K562 (cell line): ENCODE data around the gene DUS3L. TPM values are rescaled to one million over a fixed set of nuclear protein-coding genes. Genes with fewer than 3 reads are reported as not detected.

Experiments used
- ATAC-seq: fragments of 200-7000 bp; cut with Tn5 transposase; 3 replicates; pipeline ENCODE4 v1.9.1; 2020; ENCODE audit warnings: moderate library complexity
- BruUV-seq: library from RNA; stranded (reverse); fragments of 400-500 nt; replicated peaks from 2 replicates; lab custom pipeline; 2021; lab: Mats Ljungman, UMichigan
- CTCF ChIA-PET: fragments of 300-600 bp; formaldehyde crosslinking; extraction: SDS; loops from one replicate; lab custom pipeline; 2021; ENCODE audit warnings: low intra/inter-chr PET ratio; lab: Yijun Ruan, JAX
- POLR2A ChIA-PET: fragments of 300-600, 350-650 bp; sonication (Branson Sonifier 250); formaldehyde crosslinking; extraction: SDS; loops from one replicate; lab custom pipeline; 2021; ENCODE audit warnings: antibody characterized with exemption, inconsistent platforms; lab: Yijun Ruan, JAX
- DNase-seq, 4 experiments: peaks; one replicate each; pipeline versions ENCODE4 v3.0.0 to v3.0.0-alpha.2; 2011 to 2018; ENCODE audit warnings: low spot score in 3 of 4, mixed read lengths in 3 of 4; ENCODE audit errors: extremely low read depth in 1 of 4
- FAIRE-seq: peaks from 2 replicates; lab custom pipeline; 2011; peaks lifted over from hg19 to GRCh38; lab: Jason Lieb, UNC
- H2AFZ ChIP-seq: 2 replicates; pipeline ENCODE4 v1.6.0; 2011; ENCODE audit warnings: low read depth, low read length, control low read depth, inconsistent platforms
- H3K27ac ChIP-seq: fragments of 200-600 bp; 3 replicates; pipeline ENCODE4 v1.8.0; 2011; ENCODE audit warnings: low read depth, mild to moderate bottlenecking, control low read depth, inconsistent platforms, low read length, moderate library complexity, mixed read lengths; ENCODE audit errors: extremely low read depth
- H3K27me3 ChIP-seq, 2 experiments: fragments of 300-600 bp in 1 of 2; 2 replicates in 1 of 2; 3 replicates in 1 of 2; pipeline versions ENCODE4 v1.6.0 to v1.8.0; 2011; ENCODE audit warnings: inconsistent platforms in 2 of 2, low read length in 2 of 2, mild to moderate bottlenecking in 1 of 2, mixed read lengths in 1 of 2, moderate library complexity in 1 of 2; ENCODE audit not compliant: control insufficient read depth in 2 of 2, insufficient read depth in 2 of 2
- H3K36me3 ChIP-seq: fragments of 300-600 bp; 3 replicates; pipeline ENCODE4 v1.8.0; 2011; ENCODE audit warnings: mild to moderate bottlenecking, low read length, inconsistent platforms; ENCODE audit not compliant: control insufficient read depth, insufficient read depth
- H3K4me1 ChIP-seq, 2 experiments: fragments of 200-600 bp in 1 of 2; replicated peaks in 1 of 2; 2 replicates in 1 of 2; 3 replicates in 1 of 2; pipeline versions ENCODE4 v1.5.1 to v1.8.0; 2011; ENCODE audit warnings: inconsistent platforms in 2 of 2, low read length in 2 of 2, mild to moderate bottlenecking in 1 of 2, mixed read lengths in 1 of 2, moderate library complexity in 1 of 2; ENCODE audit not compliant: control insufficient read depth in 2 of 2, insufficient read depth in 2 of 2
- H3K4me2 ChIP-seq: 2 replicates; pipeline ENCODE4 v1.6.1; 2011; ENCODE audit warnings: low read length, control low read depth, inconsistent platforms, mixed read lengths; ENCODE audit not compliant: insufficient read depth
- H3K4me3 ChIP-seq: fragments of 200-600 bp; sonication (generic), shearing (Covaris generic); 2 replicates; pipeline ENCODE4 v1.5.1; 2016; ENCODE audit warnings: control low read depth, inconsistent platforms
- H3K79me2 ChIP-seq: fragments of 200-600 bp; 3 replicates; pipeline ENCODE4 v1.8.0; 2011; ENCODE audit warnings: low read length, inconsistent platforms; ENCODE audit not compliant: control insufficient read depth, insufficient read depth
- H3K9ac ChIP-seq, 2 experiments: 2 replicates each; pipeline versions ENCODE4 v1.6.0 to v1.6.1; 2011; ENCODE audit warnings: low read depth in 2 of 2, low read length in 2 of 2, control low read depth in 1 of 2, inconsistent platforms in 1 of 2, mild to moderate bottlenecking in 1 of 2, mixed read lengths in 1 of 2; ENCODE audit not compliant: insufficient read depth in 1 of 2
- H3K9me1 ChIP-seq: one replicate; pipeline ENCODE4 v1.6.0; 2011; ENCODE audit warnings: inconsistent platforms, mild to moderate bottlenecking, low read length, moderate library complexity; ENCODE audit not compliant: control insufficient read depth, insufficient read depth
- H3K9me3 ChIP-seq: replicated peaks from 2 replicates; pipeline ENCODE4 v1.5.1; 2011; ENCODE audit warnings: low read depth, low read length, inconsistent platforms; ENCODE audit not compliant: control insufficient read depth, insufficient read depth
- H4K20me1 ChIP-seq: replicated peaks from 2 replicates; pipeline ENCODE4 v1.6.1; 2011; ENCODE audit warnings: low read length, inconsistent platforms, mixed read lengths; ENCODE audit not compliant: control insufficient read depth, insufficient read depth
- ETV6 ChIP-seq, 3 experiments: fragments of 150-350 bp in 1 of 3; sonication (generic) in 1 of 3; formaldehyde crosslinking in 1 of 3; IDR thresholded peaks; 2 replicates each; pipeline versions ENCODE4 v1.6.1 to v1.8.0; 2014 to 2022; ENCODE audit warnings: borderline replicate concordance in 2 of 3, low read depth in 2 of 3, antibody characterized with exemption in 1 of 3, low read length in 1 of 3, mild to moderate bottlenecking in 1 of 3, missing genetic modification reagents in 1 of 3
- FOXO4 ChIP-seq: fragments of 450-650 bp; formaldehyde crosslinking; IDR thresholded peaks from 2 replicates; pipeline ENCODE4 v1.4.0; 2020; ENCODE audit warnings: mild to moderate bottlenecking, moderate library complexity
- NFYB ChIP-seq: IDR thresholded peaks from 2 replicates; pipeline ENCODE4 v1.6.1; 2011; ENCODE audit warnings: mild to moderate bottlenecking, moderate library complexity; ENCODE audit not compliant: insufficient read length; ENCODE audit errors: extremely low read depth
- POLR2G ChIP-seq: fragments of 200-400 bp; formaldehyde crosslinking; IDR thresholded peaks from 2 replicates; pipeline ENCODE4 v1.6.1; 2017; ENCODE audit warnings: low read depth, mild to moderate bottlenecking, antibody characterized with exemption, low read length, moderate library complexity
- RBFOX2 ChIP-seq: fragments of 200-400 bp; formaldehyde crosslinking; IDR thresholded peaks from 2 replicates; pipeline ENCODE4 v1.6.1; 2017; ENCODE audit warnings: low read depth, mild to moderate bottlenecking, low read length, moderate library complexity
- RBM22 ChIP-seq: fragments of 200-400 bp; formaldehyde crosslinking; IDR thresholded peaks from 2 replicates; pipeline ENCODE4 v1.6.1; 2018; ENCODE audit warnings: low read length, low read depth; ENCODE audit not compliant: poor library complexity, severe bottlenecking
- SMARCA4 ChIP-seq: fragments of 450-650 bp; IDR thresholded peaks from 2 replicates; pipeline ENCODE4 v1.6.1; 2016
- WGBS: fragments of 100-300 bp; shearing (Covaris generic); methylation state at CpG from one replicate; pipeline ENCODE4 v1.1.6; 2016; ENCODE audit warnings: low coverage, mixed read lengths; ENCODE audit not compliant: insufficient coverage; ENCODE audit errors: missing lambda C conversion rate; 5-methylcytosine and 5-hydroxymethylcytosine counted together
- in situ Hi-C: fragments of 300-500 bp; cut with MboI; formaldehyde crosslinking; loops from 4 replicates; pipeline ENCODE4 v1.15.0; 2018; ENCODE audit warnings: inconsistent platforms, mixed read lengths
- intact Hi-C: fragments of 100-400 bp; cut with micrococcal nuclease; formaldehyde crosslinking; loops from 2 replicates; pipeline ENCODE4 v1.14.2; 2022
- polyA plus RNA-seq, 8 experiments: library from polyadenylated mRNA; depleted of rRNA in 4 of 8; stranded (reverse) in 5 of 8; unstranded in 3 of 8; fragments of >200 nt; fragmentation: Nextera tagmentation in 2 of 8; fragmentation: Illumina TruSeq in 1 of 8; extraction: Ambion mirVana in 2 of 8; extraction: Trizol in 1 of 8; gene quantifications; 2 replicates each; pipeline versions ENCODE4 v1.2.1 to v1.2.3, GENCODE V29; 2011 to 2014; ENCODE audit warnings: inconsistent platforms in 1 of 8, missing spikeins in 1 of 8
- total RNA-seq, 7 experiments: library from RNA; depleted of rRNA in 6 of 7; stranded (reverse); fragments of >200 nt in 6 of 7; fragmentation: Illumina TruSeq in 2 of 7; extraction: Trizol in 2 of 7; gene quantifications; 2 replicates each; pipeline versions ENCODE4 v1.2.1 to v1.2.3, GENCODE V29; 2011 to 2021; ENCODE audit warnings: low replicate concordance in 1 of 7
- TF ChIP-seq, protein P1 (sequence below): sonication (generic); formaldehyde crosslinking; IDR thresholded peaks from 2 replicates; pipeline ENCODE4 v1.8.1; 2023; ENCODE audit warnings: mild to moderate bottlenecking, missing genetic modification reagents

Gene DUS3L
- total and polyA plus RNA-seq, 9 of the 15 experiments (the other 6 are each of a cell fraction or from before 2014, with no cell fraction given), result 1.7 to 102 (median 77.5) TPM

DNA sequence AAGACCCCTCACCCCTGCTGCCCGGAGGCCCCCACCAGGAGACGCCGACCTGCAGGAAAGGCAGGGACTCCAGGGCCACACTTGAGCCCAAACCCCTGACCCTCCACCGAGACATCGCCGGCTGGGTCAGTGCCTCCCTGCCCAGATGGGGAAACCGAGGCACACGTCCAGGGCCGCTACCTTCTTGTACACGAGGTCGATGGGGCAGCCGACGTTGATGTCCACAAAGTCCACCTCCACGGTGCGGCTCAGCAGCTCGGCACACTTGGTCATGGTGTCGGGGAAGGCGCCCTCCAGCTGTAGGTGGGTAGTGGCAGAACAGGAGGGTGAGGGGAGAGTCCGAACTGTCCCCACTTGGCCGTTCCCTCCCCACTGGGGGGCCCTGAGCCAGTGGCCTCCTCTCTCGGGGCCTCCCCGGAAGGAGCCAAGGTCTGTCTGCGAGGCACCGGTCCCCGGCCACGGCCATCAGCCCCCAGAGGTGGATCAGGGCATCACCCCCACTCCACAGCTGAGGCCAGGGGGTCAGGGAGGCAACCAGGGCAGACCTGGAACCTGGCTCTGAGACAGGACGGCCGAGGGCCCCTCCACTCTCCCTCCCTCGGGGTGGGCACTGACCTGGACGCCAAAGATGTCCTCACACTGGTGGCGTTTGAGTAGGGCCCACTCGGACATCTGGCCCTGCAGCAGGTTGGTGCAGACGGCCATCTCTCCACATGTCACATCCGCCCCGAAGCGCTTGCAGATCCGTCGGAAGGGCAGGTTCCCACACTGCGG is 3.4 kb downstream of the DUS3L start (continued):
- TF ChIP-seq FOXO4 (no peak), RBM22 (peak; percentile 6), RBFOX2 (peak; percentile 81)

DNA sequence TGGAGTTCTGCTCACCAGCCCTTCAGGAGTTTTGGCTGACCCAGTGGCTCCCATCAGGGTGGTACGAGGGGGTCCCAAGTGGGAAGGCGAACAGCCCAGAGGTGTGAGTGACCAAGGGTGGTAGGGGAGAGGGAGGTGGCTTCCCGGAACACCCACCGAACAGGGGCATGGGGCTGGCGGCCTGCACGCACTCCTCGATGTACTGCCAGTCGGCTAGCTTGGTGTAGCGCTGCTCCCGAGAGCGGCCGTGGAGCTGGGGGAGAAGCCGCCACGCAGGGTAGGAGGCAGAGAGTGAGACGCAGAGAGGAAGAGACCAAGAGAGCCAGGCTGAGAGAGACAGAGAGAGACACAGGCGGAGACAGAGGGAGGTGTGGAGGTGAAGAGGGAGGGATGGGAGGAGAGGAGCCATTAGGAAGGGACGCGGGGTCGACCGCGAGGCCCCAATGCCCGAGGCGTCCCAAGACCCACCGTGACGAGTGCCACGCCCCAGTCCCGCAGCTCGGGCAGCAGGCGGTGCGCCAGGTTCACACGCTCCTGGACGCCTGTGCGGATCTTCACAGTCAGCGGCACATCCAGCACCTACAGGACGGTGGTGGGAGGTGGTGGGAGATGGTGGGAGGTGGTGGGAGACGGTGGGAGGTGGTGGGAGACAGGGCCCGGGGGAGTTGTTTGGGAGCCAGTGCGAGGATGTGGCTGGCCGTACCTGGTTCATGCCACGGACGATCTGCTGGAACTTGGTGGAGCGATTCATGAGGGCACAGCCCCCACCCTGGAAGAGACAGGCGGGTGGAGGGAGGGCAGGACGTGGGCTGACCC is 4.2 kb downstream of the DUS3L start:
- intact Hi-C loops (no loop called here), in situ Hi-C loops (no loop called here)
- no TSS peak for BruUV-seq
- Histone ChIP-seq H3K9me1 (no peaks in the 10 kb centered on the region), H3K4me2 (no peak overlapping the region), H3K27me3 (no peaks in the 10 kb centered on the region)
- WGBS, result 94% methylated on average over 29 of the region's 44 CpGs
- POLR2A ChIA-PET, result interaction anchor here (0.6 to 0.7 kb wide), 2 partner anchors 13 to 38 kb away, joined by 3 to 4 read pairs; no protein-coding TSS in a partner anchor
- TF ChIP-seq POLR2G, result peak; percentile 2
- no peak for TF ChIP-seq NFYB
- TF ChIP-seq ETV6 (IDR thresholded peaks at IDR 0.05; ENCODE audit: borderline replicate concordance in 1 of 2, low read depth in 2 of 2, low read length in 1 of 2), result no peak
- TF ChIP-seq ETV6 (CRISPR knock-in tag; IDR thresholded peaks at IDR 0.05; ENCODE audit: borderline replicate concordance), result no peak
- TF ChIP-seq, protein P1, sequence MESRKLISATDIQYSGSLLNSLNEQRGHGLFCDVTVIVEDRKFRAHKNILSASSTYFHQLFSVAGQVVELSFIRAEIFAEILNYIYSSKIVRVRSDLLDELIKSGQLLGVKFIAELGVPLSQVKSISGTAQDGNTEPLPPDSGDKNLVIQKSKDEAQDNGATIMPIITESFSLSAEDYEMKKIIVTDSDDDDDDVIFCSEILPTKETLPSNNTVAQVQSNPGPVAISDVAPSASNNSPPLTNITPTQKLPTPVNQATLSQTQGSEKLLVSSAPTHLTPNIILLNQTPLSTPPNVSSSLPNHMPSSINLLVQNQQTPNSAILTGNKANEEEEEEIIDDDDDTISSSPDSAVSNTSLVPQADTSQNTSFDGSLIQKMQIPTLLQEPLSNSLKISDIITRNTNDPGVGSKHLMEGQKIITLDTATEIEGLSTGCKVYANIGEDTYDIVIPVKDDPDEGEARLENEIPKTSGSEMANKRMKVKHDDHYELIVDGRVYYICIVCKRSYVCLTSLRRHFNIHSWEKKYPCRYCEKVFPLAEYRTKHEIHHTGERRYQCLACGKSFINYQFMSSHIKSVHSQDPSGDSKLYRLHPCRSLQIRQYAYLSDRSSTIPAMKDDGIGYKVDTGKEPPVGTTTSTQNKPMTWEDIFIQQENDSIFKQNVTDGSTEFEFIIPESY (CRISPR knock-in tag), result peak; percentile 74; the same call in 1 of the 2 replicates
- TF ChIP-seq SMARCA4, result no peak
- TF ChIP-seq, all 486 proteins: peak for 2
- Histone ChIP-seq H3K9ac (peak overlapping the region in 1 of 2 experiments; percentile 52; a peak in 1 of 4 replicates), H3K4me3 (no peak overlapping the region), H3K9me3 (no peaks in the 10 kb centered on the region), H2AFZ (no peak overlapping the region), H3K79me2 (peaks cover 21% of the 10 kb centered on the region), H3K4me1 (peaks cover 2 to 69% of the 10 kb centered on the region in 2 experiments; a peak in 2 of 5 replicates), H3K27ac (no peak overlapping the region), H3K36me3 (peaks cover 68% of the 10 kb centered on the region), H4K20me1 (0 out of 2 replicates have a peak, but pooled peaks cover 10% of the 10 kb centered on the region)
- DNase-seq (no peak), ATAC-seq (no peak), FAIRE-seq (no peak)
- CTCF ChIA-PET, result no interaction called here
